ENCODE results near the gene NYNRIN. TPM values are rescaled to one million over a fixed set of nuclear protein-coding genes. Genes with fewer than 3 reads are reported as not detected.
"Not testable (repeated sequence)": the region's sequence is repeated elsewhere in the genome, so short reads cannot be mapped to it uniquely, and the experiment has no call there.

Gene NYNRIN
- total RNA-seq, 1 experiment from 2014 or later = 16.6 TPM

- TF ChIP-seq AR (CRISPR knock-in tag; IDR thresholded peaks at IDR 0.05) = no peak
- peak; percentile 79; the same call in 1 of the 2 replicates for TF ChIP-seq SP1 (CRISPR knock-in tag; conservative IDR thresholded peaks at IDR 0.05)
- no peak for TF ChIP-seq RORB (CRISPR knock-in tag; IDR thresholded peaks at IDR 0.05)
- TF ChIP-seq KAT7 (CRISPR knock-in tag; IDR thresholded peaks at IDR 0.05; ENCODE audit: borderline replicate concordance) = no peak
- peak; percentile 97 for TF ChIP-seq NR2C2 (CRISPR knock-in tag; IDR thresholded peaks at IDR 0.05)
- no peak for TF ChIP-seq HMGXB4 (CRISPR knock-in tag; IDR thresholded peaks at IDR 0.05)
- TF ChIP-seq ZNF425 (CRISPR knock-in tag; conservative IDR thresholded peaks at IDR 0.05) = no peak
Measured at GRCh38 chr14:24442240-24443052, 43.6 kb downstream of the NYNRIN start, which contains the start of gene SDR39U1 (continued).

GRCh38 chr14:24443053-24443665 is 44.4 kb downstream of the NYNRIN start:
- Mint-ChIP-seq H3K27me3 (ENCODE audit: low read depth) (no peaks in the 10 kb centered on the region), H3K36me3 (peaks cover 21% of the 10 kb centered on the region), H3K9me3 (peaks cover 3% of the 10 kb centered on the region; the same call in 1 of the 2 replicates), H3K27ac (peak overlapping the region; percentile 99), H3K4me3 (peak overlapping the region; percentile 88), H3K4me1 (peaks cover 10% of the 10 kb centered on the region)
- ChIA-PET POLR2A (interaction anchor here (0.6 to 0.7 kb wide), 2 partner anchors 10 to 37 kb away, joined by 3 read pairs; no protein-coding TSS in a partner anchor), CTCF (interaction anchor here (1.2 to 2.2 kb wide), 4 partner anchors 11 to 201 kb away, joined by 3 to 15 read pairs (median 8); partner anchors contain the start of gene TINF2)
- TF ChIP-seq GABPB1 (CRISPR knock-in tag; IDR thresholded peaks at IDR 0.05) = no peak
- no peak for TF ChIP-seq ZBTB43 (CRISPR knock-in tag; IDR thresholded peaks at IDR 0.05)
- TF ChIP-seq ESRRA (CRISPR knock-in tag; IDR thresholded peaks at IDR 0.05; ENCODE audit: borderline replicate concordance) = no peak
- no peak for TF ChIP-seq FOXK1 (CRISPR knock-in tag; IDR thresholded peaks at IDR 0.05)
- no peak for TF ChIP-seq ATF1 (CRISPR knock-in tag; IDR thresholded peaks at IDR 0.05)
- no peak for ATAC-seq
- DNase-seq (ENCODE audit: low spot score) = no peak

GRCh38 chr14:24450828-24451227 is 52.0 kb downstream of the NYNRIN start:
- CTCF ChIA-PET = interaction anchor here (0.6 kb wide), 1 partner anchor 514 kb away, joined by 5 read pairs; no protein-coding TSS in a partner anchor
- H3K9me3 Mint-ChIP-seq = peaks cover 44% of the 10 kb centered on the region
- DNase-seq (ENCODE audit: low spot score); H3K27ac Mint-ChIP-seq; ATAC-seq; POLR2A ChIA-PET; H3K27me3 Mint-ChIP-seq (ENCODE audit: low read depth); H3K4me1 Mint-ChIP-seq; H3K4me3 Mint-ChIP-seq: not testable (repeated sequence)
- H3K36me3 Mint-ChIP-seq = peaks cover 28% of the 10 kb centered on the region

Data from WTC11 (cell line).